Endometrium (tissue), 2 donors: ENCODE measurements around the gene PDXDC1.
"Not testable (repeated sequence)": the region's sequence is repeated elsewhere in the genome, so short reads cannot be mapped to it uniquely, and the experiment has no call there.

ENCODE experiments used
- FAIRE-seq: peaks from 2 replicates; lab custom pipeline; 2012; peaks lifted over from hg19 to GRCh38; lab: Jason Lieb, UNC
- donor health status: control.
- donor health status: control.

The PDXDC1 gene, protein sequence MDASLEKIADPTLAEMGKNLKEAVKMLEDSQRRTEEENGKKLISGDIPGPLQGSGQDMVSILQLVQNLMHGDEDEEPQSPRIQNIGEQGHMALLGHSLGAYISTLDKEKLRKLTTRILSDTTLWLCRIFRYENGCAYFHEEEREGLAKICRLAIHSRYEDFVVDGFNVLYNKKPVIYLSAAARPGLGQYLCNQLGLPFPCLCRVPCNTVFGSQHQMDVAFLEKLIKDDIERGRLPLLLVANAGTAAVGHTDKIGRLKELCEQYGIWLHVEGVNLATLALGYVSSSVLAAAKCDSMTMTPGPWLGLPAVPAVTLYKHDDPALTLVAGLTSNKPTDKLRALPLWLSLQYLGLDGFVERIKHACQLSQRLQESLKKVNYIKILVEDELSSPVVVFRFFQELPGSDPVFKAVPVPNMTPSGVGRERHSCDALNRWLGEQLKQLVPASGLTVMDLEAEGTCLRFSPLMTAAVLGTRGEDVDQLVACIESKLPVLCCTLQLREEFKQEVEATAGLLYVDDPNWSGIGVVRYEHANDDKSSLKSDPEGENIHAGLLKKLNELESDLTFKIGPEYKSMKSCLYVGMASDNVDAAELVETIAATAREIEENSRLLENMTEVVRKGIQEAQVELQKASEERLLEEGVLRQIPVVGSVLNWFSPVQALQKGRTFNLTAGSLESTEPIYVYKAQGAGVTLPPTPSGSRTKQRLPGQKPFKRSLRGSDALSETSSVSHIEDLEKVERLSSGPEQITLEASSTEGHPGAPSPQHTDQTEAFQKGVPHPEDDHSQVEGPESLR

DNA sequence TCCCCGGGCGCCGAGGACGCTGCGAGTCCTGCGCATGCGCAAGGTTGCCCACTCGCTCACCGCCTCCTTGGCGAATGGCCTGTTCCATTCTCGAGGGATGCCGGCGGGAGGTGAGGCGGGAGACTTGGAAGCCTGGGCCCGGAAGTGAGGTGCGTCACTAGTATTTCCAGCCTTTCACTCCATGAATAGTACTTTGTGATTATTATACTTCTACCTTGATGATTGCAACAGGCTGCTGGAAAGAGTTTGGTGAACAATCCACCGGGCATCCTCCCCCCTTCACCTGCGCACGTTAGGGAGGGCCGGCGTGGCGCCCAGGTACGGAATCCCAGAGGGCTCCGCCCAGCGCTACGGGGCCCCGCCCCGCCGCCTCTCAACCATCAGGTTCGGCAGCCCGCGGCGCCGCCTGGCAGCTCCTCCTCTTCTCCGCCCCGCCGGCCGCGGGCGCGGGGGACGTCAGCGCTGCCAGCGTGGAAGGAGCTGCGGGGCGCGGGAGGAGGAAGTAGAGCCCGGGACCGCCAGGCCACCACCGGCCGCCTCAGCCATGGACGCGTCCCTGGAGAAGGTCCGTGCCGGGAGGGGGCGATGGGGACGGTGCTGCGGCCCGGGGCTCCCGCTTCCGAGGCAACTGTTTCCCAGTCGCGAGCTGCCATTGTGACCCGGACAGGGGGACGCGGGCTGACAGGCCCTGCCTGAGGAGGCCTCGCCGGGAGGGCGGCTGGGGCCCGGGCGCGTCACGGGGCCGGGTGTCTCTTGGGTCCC, at the start of gene PDXDC1:
TSS of gene PDXDC1 (plus strand) at position 371 of the 762 bp plus-strand sequence. CDS start at position 545, 174 bp downstream.
- not testable (repeated sequence) for FAIRE-seq

GRCh38 chr16:14928064-14928714, 46.6 kb upstream of the PDXDC1 start:
- not testable (repeated sequence) for FAIRE-seq

GRCh38 chr16:14929176-14929575, 45.6 kb upstream of the PDXDC1 start:
- not testable (repeated sequence) for FAIRE-seq

GRCh38 chr16:14930246-14930645, 44.6 kb upstream of the PDXDC1 start:
- FAIRE-seq = not testable (repeated sequence)

GRCh38 chr16:14930971-14931370, 43.9 kb upstream of the PDXDC1 start:
- not testable (repeated sequence) for FAIRE-seq

DNA sequence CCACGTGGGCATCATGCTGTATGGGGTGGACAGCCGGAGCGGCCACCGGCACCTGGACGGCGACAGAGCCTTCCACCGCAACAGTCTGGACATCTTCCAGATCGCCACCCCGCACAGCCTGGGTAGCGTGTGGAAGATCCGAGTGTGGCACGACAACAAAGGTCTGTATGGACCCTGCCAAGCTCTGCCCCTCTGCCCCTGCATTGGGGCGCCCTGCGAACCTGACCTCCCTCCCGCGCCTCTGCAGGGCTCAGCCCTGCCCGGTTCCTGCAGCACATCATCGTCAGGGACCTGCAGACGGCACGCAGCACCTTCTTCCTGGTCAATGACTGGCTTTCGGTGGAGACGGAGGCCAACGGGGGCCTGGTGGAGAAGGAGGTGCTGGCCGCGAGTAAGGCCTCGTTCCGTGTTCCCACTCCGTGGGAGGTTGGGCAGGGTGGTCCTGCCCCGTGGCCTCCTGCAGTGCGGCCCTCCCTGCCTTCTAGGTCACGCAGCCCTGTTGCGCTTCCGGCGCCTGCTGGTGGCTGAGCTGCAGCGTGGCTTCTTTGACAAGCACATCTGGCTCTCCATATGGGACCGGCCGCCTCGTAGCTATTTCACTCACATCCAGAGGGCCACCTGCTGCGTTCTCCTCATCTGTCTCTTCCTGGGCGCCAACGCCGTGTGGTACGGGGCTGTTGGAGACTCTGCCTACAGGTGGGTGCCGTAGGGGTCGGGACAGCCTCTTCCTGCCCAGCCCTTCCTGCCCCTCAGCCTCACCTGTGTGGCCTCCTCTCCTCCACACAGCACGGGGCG, 42.0 kb upstream of the PDXDC1 start:
- not testable (repeated sequence) for FAIRE-seq

- FAIRE-seq = not testable (repeated sequence)
Measured at GRCh38 chr16:14937143-14937542, 37.7 kb upstream of the PDXDC1 start, which contains the start of gene NPIPA1. NPIPA1 (plus strand) TSS chr16:14937443; CDS start chr16:14937443, 0 bp downstream.

DNA sequence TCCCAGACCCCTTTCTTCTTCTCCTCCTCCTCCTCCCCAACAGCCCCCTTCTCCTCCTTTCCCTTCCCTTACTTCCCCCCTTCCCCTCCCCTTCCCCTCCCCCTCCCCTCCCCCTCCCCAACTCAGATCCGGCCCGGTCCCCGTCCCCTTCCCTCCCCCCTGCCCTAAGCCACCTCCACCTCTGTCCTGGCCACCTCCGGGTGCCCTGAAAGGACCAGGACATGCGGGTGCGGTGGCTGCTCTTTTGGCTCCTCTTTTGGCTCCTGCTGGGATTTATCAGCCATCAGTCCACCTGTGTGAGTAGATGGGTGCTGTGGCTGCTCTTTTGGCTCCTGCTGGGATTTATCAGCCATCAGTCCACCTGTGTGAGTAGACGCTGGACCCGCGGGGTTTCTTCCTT, 36.8 kb upstream of the PDXDC1 start:
- not testable (repeated sequence) for FAIRE-seq

- FAIRE-seq = not testable (repeated sequence)
Measured at GRCh38 chr16:14942686-14943085, 32.1 kb upstream of the PDXDC1 start.

DNA sequence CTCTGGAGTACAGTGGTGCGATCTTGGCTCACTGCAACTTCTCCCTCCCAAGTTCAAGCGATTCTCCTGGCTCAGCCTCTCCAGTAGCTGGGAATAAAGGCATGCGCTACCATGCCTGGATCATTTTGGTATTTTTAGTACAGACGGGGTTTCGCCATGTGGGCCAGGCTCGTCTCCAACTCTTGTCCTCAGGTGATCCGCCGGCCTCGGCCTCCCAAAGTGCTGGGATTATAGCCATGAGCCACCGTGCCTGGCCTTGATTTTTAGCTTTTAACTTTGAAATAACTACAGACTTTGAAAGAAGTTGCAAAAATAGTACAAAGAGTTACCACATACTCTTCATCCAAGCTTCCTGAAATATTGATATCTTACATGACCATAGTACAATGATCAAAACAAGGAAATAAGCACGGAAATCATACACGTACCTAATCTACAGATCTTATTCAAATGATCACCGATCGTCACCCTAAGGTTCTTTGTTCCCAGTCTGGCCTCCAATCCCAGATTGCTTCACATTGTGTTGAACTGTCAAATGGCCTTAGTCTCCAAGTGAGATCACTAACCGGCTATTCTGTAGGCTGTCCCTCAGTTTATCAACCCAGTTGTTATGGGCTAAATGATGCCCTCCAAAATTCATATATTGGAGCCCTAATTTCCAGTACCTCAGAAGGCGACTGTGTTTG, 19.1 kb upstream of the PDXDC1 start:
- no peak for FAIRE-seq

DNA sequence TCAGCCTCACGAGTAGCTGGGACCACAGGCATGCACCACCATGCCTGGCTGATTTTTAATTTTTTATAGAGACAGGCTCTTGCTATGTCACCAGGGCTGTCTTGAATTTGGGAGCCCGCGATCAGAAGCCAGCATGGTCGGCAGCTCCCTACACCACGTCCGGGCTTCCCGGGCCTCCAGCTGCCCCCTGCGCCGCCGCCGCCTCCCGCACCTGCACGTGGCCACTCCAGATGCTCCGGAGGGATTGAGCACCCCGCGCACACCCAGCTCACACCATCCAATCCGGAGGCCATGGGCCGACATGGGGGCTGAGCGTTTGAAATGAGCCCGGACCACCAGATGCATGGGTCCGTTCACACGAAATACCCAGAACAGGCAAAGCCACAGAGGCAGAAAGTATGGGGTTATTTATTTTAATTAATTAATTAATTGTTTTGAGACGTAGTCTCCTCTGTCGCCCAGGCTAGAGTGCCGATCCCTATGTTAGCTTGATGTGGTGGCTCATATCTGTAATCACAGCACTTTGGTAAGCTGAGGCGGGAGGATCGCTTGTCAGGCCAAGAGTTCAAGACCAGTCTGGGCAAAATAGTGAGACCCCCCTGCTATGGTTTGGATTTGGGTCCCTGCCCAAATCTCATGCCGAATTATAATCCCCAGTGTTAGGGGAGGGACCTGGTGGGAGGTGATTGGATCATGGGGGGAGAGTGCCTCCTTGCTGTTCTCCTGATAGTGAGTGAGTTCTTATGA, 17.1 kb upstream of the PDXDC1 start:
- no peak for FAIRE-seq

- FAIRE-seq = no peak
Measured at GRCh38 chr16:14958323-14958600, 16.6 kb upstream of the PDXDC1 start.

DNA sequence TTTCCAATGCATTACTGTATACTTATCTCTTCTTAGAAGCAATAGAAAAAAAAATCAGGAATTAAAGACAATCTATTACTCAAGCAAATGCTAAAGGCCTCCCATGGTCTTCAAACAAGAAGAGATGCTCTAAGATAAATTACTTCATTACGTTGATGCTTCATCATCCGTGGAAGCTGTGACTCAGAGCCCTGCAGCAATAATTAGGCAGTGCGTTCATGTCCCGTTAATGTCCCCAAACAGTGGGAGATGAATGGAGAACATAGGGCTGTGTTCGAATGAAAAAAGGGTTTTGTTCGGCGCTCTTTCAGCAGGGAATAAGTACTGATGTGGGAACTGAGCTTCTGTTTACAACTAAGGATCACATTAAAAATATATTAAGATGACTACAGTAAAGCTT, 15.9 kb upstream of the PDXDC1 start:
- FAIRE-seq = no peak

GRCh38 chr16:14961405-14962186, 13.2 kb upstream of the PDXDC1 start:
- no peak for FAIRE-seq

DNA sequence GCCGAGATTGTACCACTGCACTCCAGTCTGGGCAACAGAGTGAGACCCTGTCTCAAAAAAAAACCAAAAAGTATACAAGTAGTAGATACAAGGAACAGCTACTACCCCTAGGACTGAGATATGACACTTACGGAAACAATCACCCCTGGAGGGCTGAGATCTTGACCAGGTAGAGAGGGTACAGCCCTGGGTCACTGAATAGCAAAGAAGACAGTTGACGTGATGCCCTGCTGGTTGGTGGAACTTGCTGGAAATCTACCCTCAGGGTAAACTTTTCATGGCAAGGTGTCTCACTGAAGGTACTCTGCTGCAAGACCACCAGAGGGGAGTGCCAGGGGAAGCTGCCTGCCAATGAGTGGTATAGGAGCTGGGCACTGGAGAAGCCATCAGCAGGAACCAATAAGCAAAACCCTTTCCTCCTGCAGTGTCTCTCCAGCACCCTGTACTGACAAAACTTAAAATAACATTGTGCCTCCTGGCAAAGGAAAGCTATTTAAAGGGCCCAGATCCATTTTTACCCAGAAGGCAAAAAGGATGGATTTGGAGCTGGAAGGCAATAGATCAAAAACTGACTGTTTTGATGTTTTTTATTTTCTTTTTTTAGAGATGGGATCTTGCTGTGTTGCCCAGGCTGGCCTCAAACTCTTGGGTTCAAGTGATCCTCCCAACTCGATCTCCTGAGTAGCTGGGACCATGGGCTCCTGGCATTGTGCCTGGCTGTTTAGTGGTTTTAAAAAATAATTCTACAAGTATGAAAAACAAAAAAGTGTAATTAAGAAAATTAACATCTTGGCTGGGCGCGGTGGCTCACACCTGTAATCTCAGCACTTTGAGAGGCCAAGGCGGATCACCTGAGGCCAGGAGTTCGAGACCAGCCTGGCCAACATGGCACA, 11.3 kb upstream of the PDXDC1 start:
- FAIRE-seq = no peak

DNA sequence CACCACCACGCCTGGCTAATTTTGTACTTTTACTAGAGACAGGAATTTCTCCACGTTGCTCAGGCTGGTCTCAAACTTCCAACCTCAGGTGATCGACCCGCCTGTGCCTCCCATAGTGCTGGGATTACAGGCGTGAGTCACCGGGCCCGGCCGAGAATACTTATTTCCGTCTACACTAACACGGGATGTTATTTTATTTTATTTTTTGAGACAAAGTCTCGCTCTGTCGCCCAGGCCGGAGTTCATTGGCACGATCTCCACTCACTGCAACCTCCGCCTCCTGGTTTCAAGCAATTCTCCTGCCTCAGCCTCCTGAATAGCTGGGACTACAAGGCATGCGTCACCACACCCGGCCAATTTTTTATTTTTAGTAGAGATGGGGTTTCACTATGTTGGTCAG, 9.5 kb upstream of the PDXDC1 start:
- no peak for FAIRE-seq

- not testable (repeated sequence) for FAIRE-seq
Measured at GRCh38 chr16:14969795-14970194, 5.0 kb upstream of the PDXDC1 start.
